Measurements from ENCODE around the gene PCSK6. TPM values are rescaled to one million over a fixed set of nuclear protein-coding genes. Genes with fewer than 3 reads are reported as not detected.

PCSK6 gene
- total RNA-seq, 4 donors from 2014 or later, result 12.8 to 23.2 (median 18.4) TPM

- TF ChIP-seq POLR2A (IDR thresholded peaks at IDR 0.05) (no peak), CTCF (IDR thresholded peaks at IDR 0.05) (no peak), POLR2AphosphoS5 (IDR thresholded peaks at IDR 0.05) (no peak), EP300 (IDR thresholded peaks at IDR 0.05) (no peak)
- Histone ChIP-seq H3K9me3 (no peaks in the 10 kb centered on the region), H3K4me3 (no peak overlapping the region), H3K27me3 (peaks cover 6% of the 10 kb centered on the region), H3K4me1 (no peaks in the 10 kb centered on the region), H3K27ac (no peak overlapping the region), H3K36me3 (no peaks in the 10 kb centered on the region)
- ATAC-seq, result no peak
- WGBS, 2 donors (ENCODE audit: low coverage in 1 of 2), result 82 to 84% methylated on average over 10 to 13 of the region's 14 CpGs
Observed at GRCh38 chr15:101329309-101329863, 160.1 kb downstream of the PCSK6 start.

- no peak overlapping the region for H3K4me3 ChIP-seq
- no peaks in the 10 kb centered on the region for H3K36me3 ChIP-seq
- H3K4me1 ChIP-seq, result no peaks in the 10 kb centered on the region
- peaks cover 6% of the 10 kb centered on the region for H3K27me3 ChIP-seq
- 77 to 89% methylated on average over 3 to 5 of the region's 14 CpGs for WGBS, 2 donors (ENCODE audit: low coverage in 1 of 2)
- TF ChIP-seq POLR2AphosphoS5 (IDR thresholded peaks at IDR 0.05), result no peak
- TF ChIP-seq POLR2A (IDR thresholded peaks at IDR 0.05), result no peak
- no peak for TF ChIP-seq EP300 (IDR thresholded peaks at IDR 0.05)
- TF ChIP-seq CTCF (IDR thresholded peaks at IDR 0.05), result no peak
- H3K9me3 ChIP-seq, result no peaks in the 10 kb centered on the region
- ATAC-seq, result no peak
- no peak overlapping the region for H3K27ac ChIP-seq
Observed at GRCh38 chr15:101328001-101328400, 161.5 kb downstream of the PCSK6 start.

DNA sequence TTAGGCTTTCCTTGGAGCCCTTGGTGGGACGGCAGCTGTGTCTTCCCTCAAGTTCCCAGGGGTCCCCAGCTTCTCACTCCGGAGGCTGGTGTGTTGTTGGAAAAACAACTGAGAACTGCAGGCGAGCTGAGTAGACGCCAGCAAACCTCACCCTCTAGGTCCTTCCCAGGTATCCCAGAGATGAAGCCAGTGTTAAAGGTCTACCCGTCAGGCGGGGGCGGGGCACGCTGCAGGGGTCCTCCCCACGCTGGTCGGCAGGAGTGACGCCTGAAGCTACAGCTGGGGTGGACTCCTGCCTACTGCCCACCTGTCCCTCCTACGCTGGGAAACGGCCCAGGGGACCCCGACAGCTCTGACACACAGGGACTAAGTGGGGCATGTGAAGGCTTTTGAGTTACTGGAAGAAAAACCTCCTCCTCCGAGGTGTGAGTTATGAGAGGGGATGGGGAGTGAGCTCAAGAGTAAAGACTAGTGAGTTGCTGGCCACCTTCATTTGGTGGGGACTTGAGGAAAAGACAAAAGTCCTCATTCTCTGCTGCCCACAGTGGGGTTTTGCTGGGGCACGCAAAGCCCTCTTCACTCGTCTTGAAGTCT is 162.3 kb downstream of the PCSK6 start:
- H3K4me1 ChIP-seq, result no peaks in the 10 kb centered on the region

GRCh38 chr15:101326462-101327146 is 162.9 kb downstream of the PCSK6 start:
- 73% methylated on average over 3 of the region's 21 CpGs; no CpG with 5 or more reads in 1 of the 2 donors for WGBS, 2 donors (ENCODE audit: low coverage in 1 of 2)
- no peak for ATAC-seq

More for the DNA sequence above, 162.3 kb downstream of the PCSK6 start:
- no peak for ATAC-seq
- no peaks in the 10 kb centered on the region for H3K36me3 ChIP-seq
- peaks cover 6% of the 10 kb centered on the region for H3K27me3 ChIP-seq
- no peak overlapping the region for H3K27ac ChIP-seq
- TF ChIP-seq POLR2A (IDR thresholded peaks at IDR 0.05) (no peak), CTCF (IDR thresholded peaks at IDR 0.05) (no peak), POLR2AphosphoS5 (IDR thresholded peaks at IDR 0.05) (no peak), EP300 (IDR thresholded peaks at IDR 0.05) (no peak)
- H3K9me3 ChIP-seq, result no peaks in the 10 kb centered on the region
- H3K4me3 ChIP-seq, result no peak overlapping the region
- WGBS, 2 donors (ENCODE audit: low coverage in 1 of 2), result no CpG with 5 or more reads among the region's 17 CpGs

More at GRCh38 chr15:101326462-101327146, 162.9 kb downstream of the PCSK6 start:
- TF ChIP-seq POLR2A (IDR thresholded peaks at IDR 0.05), result no peak
- TF ChIP-seq CTCF (IDR thresholded peaks at IDR 0.05), result no peak
- no peak for TF ChIP-seq EP300 (IDR thresholded peaks at IDR 0.05)
- no peak for TF ChIP-seq POLR2AphosphoS5 (IDR thresholded peaks at IDR 0.05)
- Histone ChIP-seq H3K4me3 (no peak overlapping the region), H3K36me3 (no peaks in the 10 kb centered on the region), H3K9me3 (no peaks in the 10 kb centered on the region), H3K4me1 (no peaks in the 10 kb centered on the region), H3K27ac (no peak overlapping the region), H3K27me3 (peaks cover 10% of the 10 kb centered on the region)

All from gastroesophageal sphincter (tissue), 4 donors.